HEK293T (cell line): ENCODE data around the gene UGGT1.

Experiments
- BHLHE40 ChIP-seq: fragments of 450-650 bp; IDR thresholded peaks from 2 replicates; pipeline ENCODE4 v1.6.1; 2016; ENCODE audit warnings: mild to moderate bottlenecking, moderate library complexity, borderline replicate concordance
- ELF4 ChIP-seq: fragments of 450-650 bp; IDR thresholded peaks from 2 replicates; pipeline ENCODE4 v1.6.1; 2017; ENCODE audit warnings: antibody characterized with exemption
- FOXA1 ChIP-seq: fragments of 450-650 bp; IDR thresholded peaks from 2 replicates; pipeline ENCODE4 v1.6.1; 2016; ENCODE audit warnings: mild to moderate bottlenecking
- FOXK2 ChIP-seq: fragments of 450-650 bp; IDR thresholded peaks from 2 replicates; pipeline ENCODE4 v1.6.1; 2016; ENCODE audit warnings: mild to moderate bottlenecking
- FOXM1 ChIP-seq: fragments of 450-650 bp; IDR thresholded peaks from 2 replicates; pipeline ENCODE4 v1.6.1; 2017; ENCODE audit warnings: mild to moderate bottlenecking, borderline replicate concordance
- L3MBTL2 ChIP-seq: fragments of 450-650 bp; conservative IDR thresholded peaks from 2 replicates; pipeline ENCODE4 v1.6.1; 2016; ENCODE audit warnings: mild to moderate bottlenecking
- LEF1 ChIP-seq: fragments of 450-650 bp; IDR thresholded peaks from 2 replicates; pipeline ENCODE4 v1.6.1; 2017; ENCODE audit warnings: mild to moderate bottlenecking, borderline replicate concordance
- SP1 ChIP-seq: fragments of 450-650 bp; IDR thresholded peaks from 2 replicates; pipeline ENCODE4 v1.6.1; 2017
- SUZ12 ChIP-seq: fragments of 450-650 bp; IDR thresholded peaks from 2 replicates; pipeline ENCODE4 v1.6.1; 2016; ENCODE audit warnings: mild to moderate bottlenecking
- TARDBP ChIP-seq: fragments of 450-650 bp; IDR thresholded peaks from 2 replicates; pipeline ENCODE4 v1.6.1; 2016

- TF ChIP-seq SP1 = no peak
- TF ChIP-seq FOXA1 = no peak
- TF ChIP-seq BHLHE40 = no peak
- no peak for TF ChIP-seq LEF1
- TF ChIP-seq SUZ12 = no peak
- no peak for TF ChIP-seq FOXM1
- TF ChIP-seq FOXK2 = no peak
- no peak for TF ChIP-seq L3MBTL2
- TF ChIP-seq TARDBP = no peak
- no peak for TF ChIP-seq ELF4
Observed at GRCh38 chr2:128091726-128092080, 703 bp downstream of the UGGT1 start.
